Bronchus fibroblast of lung (primary cell): ENCODE results near the gene NEDD1. TPM values are rescaled to one million over a fixed set of nuclear protein-coding genes. Genes with fewer than 3 reads are reported as not detected.

ENCODE experiments used
- total RNA-seq: library from RNA; depleted of rRNA; stranded (reverse); fragments of >200 nt; gene quantifications from 2 replicates; pipeline ENCODE4 v1.2.3, GENCODE V29; 2015

Gene NEDD1, protein sequence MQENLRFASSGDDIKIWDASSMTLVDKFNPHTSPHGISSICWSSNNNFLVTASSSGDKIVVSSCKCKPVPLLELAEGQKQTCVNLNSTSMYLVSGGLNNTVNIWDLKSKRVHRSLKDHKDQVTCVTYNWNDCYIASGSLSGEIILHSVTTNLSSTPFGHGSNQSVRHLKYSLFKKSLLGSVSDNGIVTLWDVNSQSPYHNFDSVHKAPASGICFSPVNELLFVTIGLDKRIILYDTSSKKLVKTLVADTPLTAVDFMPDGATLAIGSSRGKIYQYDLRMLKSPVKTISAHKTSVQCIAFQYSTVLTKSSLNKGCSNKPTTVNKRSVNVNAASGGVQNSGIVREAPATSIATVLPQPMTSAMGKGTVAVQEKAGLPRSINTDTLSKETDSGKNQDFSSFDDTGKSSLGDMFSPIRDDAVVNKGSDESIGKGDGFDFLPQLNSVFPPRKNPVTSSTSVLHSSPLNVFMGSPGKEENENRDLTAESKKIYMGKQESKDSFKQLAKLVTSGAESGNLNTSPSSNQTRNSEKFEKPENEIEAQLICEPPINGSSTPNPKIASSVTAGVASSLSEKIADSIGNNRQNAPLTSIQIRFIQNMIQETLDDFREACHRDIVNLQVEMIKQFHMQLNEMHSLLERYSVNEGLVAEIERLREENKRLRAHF
- total RNA-seq: 21.9 and 25.4 TPM in 2 replicates

DNA sequence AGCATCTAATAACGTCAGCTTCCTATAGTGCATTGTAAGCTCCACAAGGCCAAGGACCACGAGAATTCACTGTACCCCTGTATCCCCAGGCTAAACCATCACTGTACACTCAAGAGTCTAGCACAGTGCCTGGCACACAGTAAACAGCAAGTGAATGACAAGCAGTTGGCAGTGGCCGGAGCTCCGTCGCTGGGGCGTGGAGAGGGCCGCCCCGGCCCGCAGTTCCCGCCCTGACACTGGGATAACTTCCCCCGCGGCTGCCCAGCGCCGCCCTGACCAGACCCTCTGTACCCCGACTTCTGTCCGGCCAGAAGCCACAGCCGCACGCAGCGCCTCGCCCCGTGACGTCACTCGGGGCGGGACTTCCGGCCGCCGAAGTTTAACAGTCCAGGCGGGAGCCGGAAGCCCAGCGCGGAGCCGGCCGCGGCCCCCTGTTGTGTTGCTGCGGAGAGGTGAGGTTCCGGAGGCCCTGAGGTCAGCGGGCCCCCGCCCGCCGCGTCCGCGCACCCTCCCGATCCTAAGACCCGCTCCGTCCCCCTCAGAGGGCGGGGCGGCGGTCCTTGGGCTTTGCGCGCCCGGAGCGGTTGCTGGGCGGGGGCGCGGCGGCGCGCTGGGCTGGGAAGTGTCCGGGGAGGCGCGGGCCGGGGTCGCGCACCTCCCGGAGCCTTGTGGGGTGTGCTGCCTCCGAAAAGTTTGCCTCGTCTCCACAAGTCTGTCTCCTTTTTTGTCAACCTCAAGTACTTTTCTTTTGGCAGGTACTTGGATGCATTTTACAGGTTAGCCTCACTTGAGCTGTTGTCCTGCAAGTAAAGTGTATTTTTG, at the start of gene NEDD1:
Gene NEDD1, plus strand, starts transcription at position 409 of the 822 bp plus-strand sequence. CDS start 2,503 bp downstream, outside the sequence.

